A549 (cell line): ENCODE results near the gene SND1.
"Not testable (repeated sequence)": the region's sequence is repeated elsewhere in the genome, so short reads cannot be mapped to it uniquely, and the experiment has no call there.

ENCODE experiments used
- CHD2 ChIP-seq: fragments of 150-350 bp; IDR thresholded peaks from 2 replicates; pipeline ENCODE4 v1.6.1; 2014; ENCODE audit warnings: low read length; ENCODE audit not compliant: partially characterized antibody
- MAFK ChIP-seq: fragments of 450-650 bp; IDR thresholded peaks from 2 replicates; pipeline ENCODE4 v1.6.1; 2014; ENCODE audit not compliant: partially characterized antibody
- POLR2A ChIP-seq: IDR thresholded peaks from 2 replicates; pipeline ENCODE4 v1.6.1; 2012; ENCODE audit warnings: mild to moderate bottlenecking, low read length
- TF ChIP-seq, protein P1 (sequence below): fragments of >200 bp; sonication (Bioruptor Twin); formaldehyde crosslinking; IDR thresholded peaks from 3 replicates; pipeline ENCODE4 v1.5.1; 2016
- TF ChIP-seq, protein P2 (sequence below): fragments of 250-450 bp; sonication (Bioruptor Pico); IDR thresholded peaks from 2 replicates; pipeline ENCODE4 v1.5.0; 2021; ENCODE audit warnings: mild to moderate bottlenecking, moderate library complexity, borderline replicate concordance

- not testable (repeated sequence) for TF ChIP-seq POLR2A, CHD2, MAFK
- TF ChIP-seq, protein P1, sequence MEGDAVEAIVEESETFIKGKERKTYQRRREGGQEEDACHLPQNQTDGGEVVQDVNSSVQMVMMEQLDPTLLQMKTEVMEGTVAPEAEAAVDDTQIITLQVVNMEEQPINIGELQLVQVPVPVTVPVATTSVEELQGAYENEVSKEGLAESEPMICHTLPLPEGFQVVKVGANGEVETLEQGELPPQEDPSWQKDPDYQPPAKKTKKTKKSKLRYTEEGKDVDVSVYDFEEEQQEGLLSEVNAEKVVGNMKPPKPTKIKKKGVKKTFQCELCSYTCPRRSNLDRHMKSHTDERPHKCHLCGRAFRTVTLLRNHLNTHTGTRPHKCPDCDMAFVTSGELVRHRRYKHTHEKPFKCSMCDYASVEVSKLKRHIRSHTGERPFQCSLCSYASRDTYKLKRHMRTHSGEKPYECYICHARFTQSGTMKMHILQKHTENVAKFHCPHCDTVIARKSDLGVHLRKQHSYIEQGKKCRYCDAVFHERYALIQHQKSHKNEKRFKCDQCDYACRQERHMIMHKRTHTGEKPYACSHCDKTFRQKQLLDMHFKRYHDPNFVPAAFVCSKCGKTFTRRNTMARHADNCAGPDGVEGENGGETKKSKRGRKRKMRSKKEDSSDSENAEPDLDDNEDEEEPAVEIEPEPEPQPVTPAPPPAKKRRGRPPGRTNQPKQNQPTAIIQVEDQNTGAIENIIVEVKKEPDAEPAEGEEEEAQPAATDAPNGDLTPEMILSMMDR = not testable (repeated sequence)
- TF ChIP-seq, protein P2, sequence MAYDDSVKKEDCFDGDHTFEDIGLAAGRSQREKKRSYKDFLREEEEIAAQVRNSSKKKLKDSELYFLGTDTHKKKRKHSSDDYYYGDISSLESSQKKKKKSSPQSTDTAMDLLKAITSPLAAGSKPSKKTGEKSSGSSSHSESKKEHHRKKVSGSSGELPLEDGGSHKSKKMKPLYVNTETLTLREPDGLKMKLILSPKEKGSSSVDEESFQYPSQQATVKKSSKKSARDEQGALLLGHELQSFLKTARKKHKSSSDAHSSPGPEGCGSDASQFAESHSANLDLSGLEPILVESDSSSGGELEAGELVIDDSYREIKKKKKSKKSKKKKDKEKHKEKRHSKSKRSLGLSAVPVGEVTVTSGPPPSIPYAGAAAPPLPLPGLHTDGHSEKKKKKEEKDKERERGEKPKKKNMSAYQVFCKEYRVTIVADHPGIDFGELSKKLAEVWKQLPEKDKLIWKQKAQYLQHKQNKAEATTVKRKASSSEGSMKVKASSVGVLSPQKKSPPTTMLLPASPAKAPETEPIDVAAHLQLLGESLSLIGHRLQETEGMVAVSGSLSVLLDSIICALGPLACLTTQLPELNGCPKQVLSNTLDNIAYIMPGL = not testable (repeated sequence)
Measured at GRCh38 chr7:127963850-127964249, 311.9 kb downstream of the SND1 start.
